Naive B cell (primary cell): ENCODE results near the gene PAX7. TPM values are rescaled to one million over a fixed set of nuclear protein-coding genes. Genes with fewer than 3 reads are reported as not detected.

Experiments used
- ATAC-seq, 2 donors: fragments of 150-1000 bp; cut with Tn5 transposase; 2 replicates each; pipeline ENCODE4 v1.10.0; 2021; ENCODE audit warnings: low read depth in 2 of 2, mild to moderate bottlenecking in 2 of 2, moderate library complexity in 2 of 2
- DNase-seq: peaks from one replicate; pipeline ENCODE4 v3.0.0; 2022
- H3K27ac Mint-ChIP-seq, 6 donors: one replicate each; pipeline ENCODE4 v1.8.0; 2020 to 2022; ENCODE audit warnings: mild to moderate bottlenecking in 6 of 6, mixed read lengths in 6 of 6, moderate library complexity in 5 of 6, inconsistent platforms in 2 of 6
- H3K27me3 Mint-ChIP-seq, 3 donors: one replicate each; pipeline ENCODE4 v1.8.0; 2021 to 2022; ENCODE audit warnings: mixed read lengths in 3 of 3, mild to moderate bottlenecking in 1 of 3
- H3K36me3 Mint-ChIP-seq, 2 donors: one replicate each; pipeline ENCODE4 v1.8.0; 2020 to 2022; ENCODE audit warnings: mixed read lengths in 2 of 2, inconsistent platforms in 1 of 2, mild to moderate bottlenecking in 1 of 2
- H3K4me1 Mint-ChIP-seq, 3 donors: one replicate each; pipeline ENCODE4 v1.8.0; 2020 to 2022; ENCODE audit warnings: mixed read lengths in 3 of 3, inconsistent platforms in 1 of 3, mild to moderate bottlenecking in 1 of 3, moderate library complexity in 1 of 3
- H3K4me3 Mint-ChIP-seq, 8 donors: one replicate each; pipeline ENCODE4 v1.8.0; 2020 to 2022; ENCODE audit warnings: mild to moderate bottlenecking in 8 of 8, mixed read lengths in 8 of 8, moderate library complexity in 8 of 8, inconsistent platforms in 2 of 8
- H3K9me3 Mint-ChIP-seq, 7 donors: one replicate each; pipeline ENCODE4 v1.8.0; 2020 to 2022; ENCODE audit warnings: mixed read lengths in 7 of 7, mild to moderate bottlenecking in 5 of 7, inconsistent platforms in 2 of 7, moderate library complexity in 1 of 7
- polyA plus RNA-seq, 6 donors: library from polyadenylated mRNA; unstranded; fragments of 300-500 nt; fragmentation: Illumina TruSeq; gene quantifications; one replicate each; pipeline ENCODE4 v1.2.3, GENCODE V29; 2021; ENCODE audit warnings: low read depth in 6 of 6

PAX7 gene
- polyA plus RNA-seq, 6 donors from 2014 or later: not detected

GRCh38 chr1:18640228-18641004, 9.8 kb downstream of the PAX7 start:
- Mint-ChIP-seq H3K27me3 (peaks cover 66 to 95% (median 94%) of the 10 kb centered on the region in 3 donors), H3K4me1 (peaks cover 5 to 22% (median 18%) of the 10 kb centered on the region in 3 donors), H3K4me3 (no peak overlapping the region), H3K27ac (peak overlapping the region in 1 of 6 donors; percentile 60), H3K36me3 (peaks cover 5 to 20% of the 10 kb centered on the region in 2 donors), H3K9me3 (peaks cover 0 to 5% (median 0%) of the 10 kb centered on the region in 7 donors)
- ATAC-seq (no peak), DNase-seq (no peak)

- Mint-ChIP-seq H3K36me3 (peaks cover 0 to 14% of the 10 kb centered on the region in 2 donors), H3K4me1 (peaks cover 11 to 18% (median 14%) of the 10 kb centered on the region in 3 donors), H3K4me3 (peak overlapping the region in 1 of 8 donors; percentile 28), H3K27me3 (peaks cover 62 to 95% (median 94%) of the 10 kb centered on the region in 3 donors), H3K9me3 (peaks cover 0 to 5% (median 0%) of the 10 kb centered on the region in 7 donors), H3K27ac (peak overlapping the region in 2 of 6 donors; percentile 32 to 86)
- DNase-seq (no peak), ATAC-seq (no peak)
These were observed 10.6 kb downstream of the PAX7 start for GRCh38 chr1:18641005-18641941.

- Mint-ChIP-seq H3K27ac (no peak overlapping the region), H3K27me3 (peaks cover 59 to 91% (median 86%) of the 10 kb centered on the region in 3 donors), H3K36me3 (peaks cover 0 to 12% of the 10 kb centered on the region in 2 donors), H3K4me3 (no peak overlapping the region), H3K4me1 (peaks cover 11 to 18% (median 14%) of the 10 kb centered on the region in 3 donors), H3K9me3 (peaks cover 0 to 5% (median 0%) of the 10 kb centered on the region in 7 donors)
- no peak for DNase-seq
- no peak for ATAC-seq
These were observed 11.8 kb downstream of the PAX7 start for GRCh38 chr1:18642278-18643095.

- H3K27me3 Mint-ChIP-seq: peaks cover 59 to 91% (median 86%) of the 10 kb centered on the region in 3 donors
- H3K4me1 Mint-ChIP-seq: peaks cover 11 to 18% (median 14%) of the 10 kb centered on the region in 3 donors
- DNase-seq: no peak
- H3K9me3 Mint-ChIP-seq: peaks cover 0 to 2% (median 0%) of the 10 kb centered on the region in 7 donors
- no peak overlapping the region for H3K27ac Mint-ChIP-seq
- H3K36me3 Mint-ChIP-seq: peaks cover 0 to 13% of the 10 kb centered on the region in 2 donors
- H3K4me3 Mint-ChIP-seq: no peak overlapping the region
- ATAC-seq: no peak
These were observed 12.7 kb downstream of the PAX7 start for GRCh38 chr1:18643154-18644012.

- peaks cover 11 to 18% (median 12%) of the 10 kb centered on the region in 3 donors for H3K4me1 Mint-ChIP-seq
- DNase-seq (no peak), ATAC-seq (no peak)
- no peak overlapping the region for H3K4me3 Mint-ChIP-seq
- no peak overlapping the region for H3K27ac Mint-ChIP-seq
- H3K27me3 Mint-ChIP-seq: peaks cover 59 to 91% (median 86%) of the 10 kb centered on the region in 3 donors
- peaks cover 0 to 4% (median 2%) of the 10 kb centered on the region in 7 donors for H3K9me3 Mint-ChIP-seq
- H3K36me3 Mint-ChIP-seq: peaks cover 0 to 19% of the 10 kb centered on the region in 2 donors
These were observed 13.4 kb downstream of the PAX7 start for GRCh38 chr1:18644013-18644399.

- DNase-seq (no peak), ATAC-seq (no peak)
- peak overlapping the region in 1 of 6 donors; percentile 19 for H3K27ac Mint-ChIP-seq
- H3K9me3 Mint-ChIP-seq: peaks cover 0 to 4% (median 2%) of the 10 kb centered on the region in 7 donors
- peaks cover 56 to 91% (median 86%) of the 10 kb centered on the region in 3 donors for H3K27me3 Mint-ChIP-seq
- H3K36me3 Mint-ChIP-seq: peaks cover 0 to 19% of the 10 kb centered on the region in 2 donors
- no peak overlapping the region for H3K4me3 Mint-ChIP-seq
- H3K4me1 Mint-ChIP-seq: peaks cover 11 to 18% (median 12%) of the 10 kb centered on the region in 3 donors
These were observed 13.8 kb downstream of the PAX7 start for GRCh38 chr1:18644446-18644845.

GRCh38 chr1:18644973-18645746, 14.5 kb downstream of the PAX7 start:
- H3K27me3 Mint-ChIP-seq: peaks cover 56 to 91% (median 86%) of the 10 kb centered on the region in 3 donors
- peak overlapping the region in 1 of 6 donors; percentile 19 for H3K27ac Mint-ChIP-seq
- H3K4me1 Mint-ChIP-seq: peaks cover 8 to 11% (median 11%) of the 10 kb centered on the region in 3 donors
- peaks cover 0 to 4% (median 2%) of the 10 kb centered on the region in 7 donors for H3K9me3 Mint-ChIP-seq
- no peak for DNase-seq
- no peak for ATAC-seq
- H3K4me3 Mint-ChIP-seq: no peak overlapping the region
- H3K36me3 Mint-ChIP-seq: peaks cover 0 to 19% of the 10 kb centered on the region in 2 donors

GRCh38 chr1:18645747-18646090, 15.1 kb downstream of the PAX7 start:
- DNase-seq: no peak
- no peak for ATAC-seq

GRCh38 chr1:18646091-18646785, 15.6 kb downstream of the PAX7 start:
- peaks cover 0 to 4% (median 2%) of the 10 kb centered on the region in 7 donors for H3K9me3 Mint-ChIP-seq
- no peak overlapping the region for H3K4me3 Mint-ChIP-seq
- no peak overlapping the region for H3K27ac Mint-ChIP-seq
- H3K27me3 Mint-ChIP-seq: peaks cover 56 to 91% (median 86%) of the 10 kb centered on the region in 3 donors
- H3K4me1 Mint-ChIP-seq: peaks cover 8 to 11% (median 11%) of the 10 kb centered on the region in 3 donors
- H3K36me3 Mint-ChIP-seq: peaks cover 0 to 19% of the 10 kb centered on the region in 2 donors
- DNase-seq (no peak), ATAC-seq (no peak)

More at GRCh38 chr1:18645747-18646090, 15.1 kb downstream of the PAX7 start:
- Mint-ChIP-seq H3K4me1 (peaks cover 8 to 11% (median 11%) of the 10 kb centered on the region in 3 donors), H3K36me3 (peaks cover 0 to 19% of the 10 kb centered on the region in 2 donors), H3K27ac (no peak overlapping the region), H3K9me3 (peaks cover 0 to 4% (median 2%) of the 10 kb centered on the region in 7 donors), H3K27me3 (peaks cover 61 to 91% (median 86%) of the 10 kb centered on the region in 3 donors), H3K4me3 (no peak overlapping the region)

- H3K27ac Mint-ChIP-seq: no peak overlapping the region
- no peak for DNase-seq
- no peak for ATAC-seq
- H3K36me3 Mint-ChIP-seq: peaks cover 0 to 19% of the 10 kb centered on the region in 2 donors
- peaks cover 8 to 11% (median 11%) of the 10 kb centered on the region in 3 donors for H3K4me1 Mint-ChIP-seq
- no peak overlapping the region for H3K4me3 Mint-ChIP-seq
- peaks cover 0 to 4% (median 2%) of the 10 kb centered on the region in 7 donors for H3K9me3 Mint-ChIP-seq
- H3K27me3 Mint-ChIP-seq: peaks cover 51 to 88% (median 86%) of the 10 kb centered on the region in 3 donors
These were observed 16.3 kb downstream of the PAX7 start for GRCh38 chr1:18646786-18647410.
